Esophagus squamous epithelium (tissue), 5 donors: ENCODE measurements around the gene MNAT1. TPM values are rescaled to one million over a fixed set of nuclear protein-coding genes. Genes with fewer than 3 reads are reported as not detected.
A peak's percentile ranks its signal among the peaks of the same experiment; 100 is the strongest.

Source experiments
- DNase-seq: peaks from one replicate; lab custom pipeline; 2025; lab: John Stamatoyannopoulos, UW
- H3K27ac ChIP-seq, 4 donors: fragments of 200-600 bp; sonication (generic); one replicate each; pipeline ENCODE4 v1.5.1; 2016 to 2019; ENCODE audit warnings: mild to moderate bottlenecking in 1 of 4
- H3K27me3 ChIP-seq, 4 donors: fragments of 200-600 bp; sonication (generic); 1 replicate in 3 of 4; 2 replicates in 1 of 4; pipeline versions ENCODE4 v1.5.1 to v1.6.0; 2017 to 2021; ENCODE audit warnings: antibody characterized with exemption in 1 of 4
- H3K36me3 ChIP-seq, 3 donors: fragments of 200-600 bp; sonication (generic); one replicate each; pipeline ENCODE4 v1.5.1; 2016 to 2019
- H3K4me1 ChIP-seq, 3 donors: fragments of 200-600 bp; sonication (generic); one replicate each; pipeline ENCODE4 v1.5.1; 2017 to 2019
- H3K4me3 ChIP-seq, 4 donors: fragments of 200-600 bp; sonication (generic); 1 replicate in 3 of 4; 2 replicates in 1 of 4; pipeline ENCODE4 v1.5.1; 2016 to 2019; ENCODE audit warnings: mild to moderate bottlenecking in 2 of 4, moderate library complexity in 1 of 4
- H3K9me3 ChIP-seq, 3 donors: fragments of 200-600 bp; sonication (generic); one replicate each; pipeline ENCODE4 v1.5.1; 2016 to 2019
- CTCF ChIP-seq, 6 experiments: fragments of 450-650 bp in 4 of 6; fragments of 200-600 bp in 2 of 6; sonication (generic) in 2 of 6; IDR thresholded peaks; one replicate each; pipeline ENCODE4 v1.5.1; 2016 to 2019; ENCODE audit warnings: antibody characterized with exemption in 6 of 6, mild to moderate bottlenecking in 4 of 6, moderate library complexity in 4 of 6
- POLR2A ChIP-seq, 4 donors: fragments of 450-650 bp; IDR thresholded peaks; one replicate each; pipeline ENCODE4 v1.6.1; 2017; ENCODE audit warnings: antibody characterized with exemption in 4 of 4, mild to moderate bottlenecking in 4 of 4, moderate library complexity in 3 of 4
- WGBS, 2 donors: methylation state at CpG; one replicate each; pipeline ENCODE4 v1.1.5; 2018; 5-methylcytosine and 5-hydroxymethylcytosine counted together
- intact Hi-C: fragments of 100-400 bp; cut with DNase I; formaldehyde crosslinking; loops from one replicate; pipeline ENCODE4 v1.15.0; 2022
- total RNA-seq, 4 donors: library from RNA; depleted of rRNA; stranded (reverse); fragments of >200 nt; gene quantifications; one replicate each; pipeline ENCODE4 v1.1.0, GENCODE V29; 2016
- donor health status: DM: yes; HTN: yes; CAD: no.

The MNAT1 gene
- total RNA-seq, 4 donors from 2014 or later: 16.7 to 39.1 (median 24.4) TPM

GRCh38 chr14:60721326-60722106, 13.0 kb upstream of the MNAT1 start:
- no peak for TF ChIP-seq POLR2A (IDR thresholded peaks at IDR 0.05)
- TF ChIP-seq CTCF (IDR thresholded peaks at IDR 0.05): peak in 3 of 6 experiments; percentile 8 to 31 (median 28)
- no peak overlapping the region for H3K27ac ChIP-seq
- no peaks in the 10 kb centered on the region for H3K36me3 ChIP-seq
- 10 to 11% methylated on average over 5 to 29 of the region's 70 CpGs for WGBS, 2 donors
- intact Hi-C loops: no loop called here
- peaks cover 0 to 80% (median 0%) of the 10 kb centered on the region in 4 donors for H3K27me3 ChIP-seq
- no peaks in the 10 kb centered on the region for H3K9me3 ChIP-seq
- no peak for DNase-seq
- peak overlapping the region; percentile 56 to 78 (median 64) for H3K4me3 ChIP-seq
- peaks cover 3 to 38% (median 11%) of the 10 kb centered on the region in 3 donors for H3K4me1 ChIP-seq

GRCh38 chr14:60722107-60722356, 12.5 kb upstream of the MNAT1 start:
- Histone ChIP-seq H3K27me3 (peaks cover 0 to 86% (median 0%) of the 10 kb centered on the region in 4 donors), H3K27ac (no peak overlapping the region), H3K9me3 (no peaks in the 10 kb centered on the region), H3K4me3 (peak overlapping the region; percentile 56 to 78 (median 64)), H3K4me1 (peaks cover 3 to 38% (median 11%) of the 10 kb centered on the region in 3 donors), H3K36me3 (no peaks in the 10 kb centered on the region)
- 0% methylated on average over 5 to 7 of the region's 11 CpGs for WGBS, 2 donors
- DNase-seq: no peak
- TF ChIP-seq POLR2A (IDR thresholded peaks at IDR 0.05) (no peak), CTCF (IDR thresholded peaks at IDR 0.05) (no peak)
- intact Hi-C loops: no loop called here

- H3K4me1 ChIP-seq: peaks cover 3 to 38% (median 11%) of the 10 kb centered on the region in 3 donors
- H3K36me3 ChIP-seq: no peaks in the 10 kb centered on the region
- H3K9me3 ChIP-seq: no peaks in the 10 kb centered on the region
- peaks cover 0 to 91% (median 0%) of the 10 kb centered on the region in 4 donors for H3K27me3 ChIP-seq
- H3K27ac ChIP-seq: no peak overlapping the region
- intact Hi-C loops: no loop called here
- 0% methylated on average over 5 to 14 of the region's 60 CpGs for WGBS, 2 donors
- TF ChIP-seq CTCF (IDR thresholded peaks at IDR 0.05): no peak
- peak overlapping the region; percentile 56 to 78 (median 64) for H3K4me3 ChIP-seq
- DNase-seq: no peak
These were observed 12.0 kb upstream of the MNAT1 start for GRCh38 chr14:60722357-60723115.

GRCh38 chr14:60723116-60723906, 11.2 kb upstream of the MNAT1 start:
- intact Hi-C loops: no loop called here
- Histone ChIP-seq H3K9me3 (no peaks in the 10 kb centered on the region), H3K4me3 (peak overlapping the region; percentile 56 to 78 (median 64)), H3K27me3 (peaks cover 0 to 98% (median 0%) of the 10 kb centered on the region in 4 donors), H3K27ac (peak overlapping the region; percentile 23 to 62 (median 38)), H3K36me3 (no peaks in the 10 kb centered on the region), H3K4me1 (peaks cover 3 to 38% (median 11%) of the 10 kb centered on the region in 3 donors)
- 1% methylated on average over 25 to 32 of the region's 78 CpGs for WGBS, 2 donors
- DNase-seq: no peak
- TF ChIP-seq CTCF (IDR thresholded peaks at IDR 0.05): no peak
